SK-N-SH (cell line): ENCODE results near the gene TRRAP. TPM values are rescaled to one million over a fixed set of nuclear protein-coding genes. Genes with fewer than 3 reads are reported as not detected.

Source experiments
- CTCF ChIA-PET: fragments of 300-600, 350-600 bp; formaldehyde crosslinking; extraction: SDS; loops from one replicate; lab custom pipeline; 2021; lab: Yijun Ruan, JAX
- POLR2A ChIA-PET: fragments of 350-600 bp; sonication (Branson Sonifier 250); formaldehyde crosslinking; extraction: SDS; loops from one replicate; lab custom pipeline; 2020; ENCODE audit warnings: antibody characterized with exemption, inconsistent platforms; lab: Yijun Ruan, JAX
- DNase-seq: peaks from one replicate; pipeline ENCODE4 v3.0.0; 2012
- H2AFZ ChIP-seq: fragments of 200-600 bp; sonication (generic); 2 replicates; pipeline ENCODE4 v1.8.1; 2016; ENCODE audit warnings: antibody characterized with exemption, mild to moderate bottlenecking, low read depth
- H3F3A ChIP-seq: fragments of 200-600 bp; sonication (generic); replicated peaks from 2 replicates; pipeline ENCODE3; 2016; ENCODE audit warnings: antibody characterized with exemption, mild to moderate bottlenecking; ENCODE audit not compliant: insufficient read depth
- H3K27ac ChIP-seq, 2 experiments: fragments of 200-500 bp in 1 of 2; fragments of 200-600 bp in 1 of 2; sonication (Bioruptor generic) in 1 of 2; sonication (generic), shearing (Covaris generic) in 1 of 2; 2 replicates each; pipeline versions ENCODE4 v1.5.1 to v1.6.1; 2014 to 2016; ENCODE audit warnings: low read depth in 2 of 2, inconsistent platforms in 1 of 2, low read length in 1 of 2, mild to moderate bottlenecking in 1 of 2, mixed read lengths in 1 of 2
- H3K27me3 ChIP-seq: fragments of 200-600 bp; sonication (generic), shearing (Covaris generic); 2 replicates; pipeline ENCODE4 v1.6.1; 2016; ENCODE audit warnings: mixed run types; ENCODE audit not compliant: insufficient read depth
- H3K36me3 ChIP-seq, 2 experiments: fragments of 200-500 bp in 1 of 2; fragments of 200-600 bp in 1 of 2; sonication (Bioruptor generic) in 1 of 2; sonication (generic) in 1 of 2; replicated peaks in 1 of 2; 2 replicates each; pipeline versions ENCODE3 to v1.5.1; 2014 to 2016; ENCODE audit warnings: low read length in 1 of 2, mild to moderate bottlenecking in 1 of 2; ENCODE audit not compliant: insufficient read depth in 2 of 2, control insufficient read depth in 1 of 2
- H3K4me1 ChIP-seq, 2 experiments: fragments of 200-500 bp in 1 of 2; fragments of 200-600 bp in 1 of 2; sonication (Bioruptor generic) in 1 of 2; sonication (generic), shearing (Covaris generic) in 1 of 2; 2 replicates each; pipeline versions ENCODE4 v1.5.1 to v1.6.1; 2014 to 2016; ENCODE audit warnings: low read depth in 1 of 2, low read length in 1 of 2, mixed run types in 1 of 2; ENCODE audit not compliant: insufficient read depth in 2 of 2, control insufficient read depth in 1 of 2
- H3K4me2 ChIP-seq: fragments of 200-600 bp; sonication (generic), shearing (Covaris generic); 2 replicates; pipeline ENCODE4 v1.6.1; 2017; ENCODE audit warnings: mixed run types
- H3K4me3 ChIP-seq, 2 experiments: fragments of 200-500 bp in 1 of 2; fragments of 200-600 bp in 1 of 2; sonication (Bioruptor generic) in 1 of 2; sonication (generic), shearing (Covaris generic) in 1 of 2; 2 replicates each; pipeline versions ENCODE4 v1.5.1 to v1.8.1; 2014 to 2016; ENCODE audit warnings: low read depth in 2 of 2, inconsistent platforms in 1 of 2, low read length in 1 of 2, mild to moderate bottlenecking in 1 of 2, mixed read lengths in 1 of 2, moderate library complexity in 1 of 2
- H3K79me2 ChIP-seq: fragments of 200-600 bp; sonication (generic); 2 replicates; pipeline ENCODE4 v1.8.1; 2017; ENCODE audit warnings: mild to moderate bottlenecking; ENCODE audit not compliant: insufficient read depth
- H3K9ac ChIP-seq: fragments of 200-600 bp; sonication (generic); 2 replicates; pipeline ENCODE4 v1.6.1; 2017; ENCODE audit warnings: mixed run types
- H3K9me2 ChIP-seq: fragments of 200-600 bp; sonication (generic); 2 replicates; pipeline ENCODE4 v1.6.1; 2017; ENCODE audit warnings: mixed run types
- H3K9me3 ChIP-seq: fragments of 200-600 bp; sonication (generic); 2 replicates; pipeline ENCODE4 v1.6.1; 2017; ENCODE audit warnings: mixed run types, mild to moderate bottlenecking, moderate library complexity
- H4K20me1 ChIP-seq: fragments of 200-600 bp; sonication (generic); 2 replicates; pipeline ENCODE4 v1.6.1; 2017; ENCODE audit warnings: mild to moderate bottlenecking, mixed run types; ENCODE audit not compliant: insufficient read depth
- CHD2 ChIP-seq: fragments of 150-350 bp; IDR thresholded peaks from 2 replicates; pipeline ENCODE4 v1.6.1; 2018; ENCODE audit warnings: low read length; ENCODE audit not compliant: partially characterized antibody
- CTCF ChIP-seq: fragments of 200-600 bp; sonication (generic); IDR thresholded peaks from 2 replicates; pipeline ENCODE4 v1.6.1; 2017; ENCODE audit warnings: antibody characterized with exemption, mild to moderate bottlenecking, moderate library complexity
- ELF1 ChIP-seq: IDR thresholded peaks from 2 replicates; pipeline ENCODE4 v1.4.0; 2012
- FOSL2 ChIP-seq: IDR thresholded peaks from 2 replicates; pipeline ENCODE4 v1.4.0; 2012; ENCODE audit warnings: low read depth, mild to moderate bottlenecking, moderate library complexity, borderline replicate concordance
- FOXM1 ChIP-seq: IDR thresholded peaks from 2 replicates; pipeline ENCODE4 v1.4.0; 2012; ENCODE audit warnings: low read depth, mild to moderate bottlenecking
- GATA2 ChIP-seq: sonication (generic); formaldehyde crosslinking; IDR thresholded peaks from 2 replicates; pipeline ENCODE4 v1.5.0; 2020; ENCODE audit warnings: mild to moderate bottlenecking, missing genetic modification reagents
- MXI1 ChIP-seq: IDR thresholded peaks from 2 replicates; pipeline ENCODE4 v1.6.1; 2012; ENCODE audit warnings: mild to moderate bottlenecking, low read depth, low read length, improper control_type of control experiment
- NFIC ChIP-seq: IDR thresholded peaks from 2 replicates; pipeline ENCODE4 v1.4.0; 2012; ENCODE audit warnings: borderline replicate concordance
- SIN3A ChIP-seq: IDR thresholded peaks from 2 replicates; pipeline ENCODE4 v1.6.1; 2012; ENCODE audit warnings: low read depth, mild to moderate bottlenecking, low read length, moderate library complexity, borderline replicate concordance
- TAF1 ChIP-seq: IDR thresholded peaks from 2 replicates; pipeline ENCODE4 v1.6.1; 2012; ENCODE audit warnings: low read depth, mild to moderate bottlenecking, low read length, moderate library complexity, borderline replicate concordance
- USF1 ChIP-seq: IDR thresholded peaks from 2 replicates; pipeline ENCODE4 v1.4.0; 2012; ENCODE audit warnings: low read depth, borderline replicate concordance
- YY1 ChIP-seq: IDR thresholded peaks from 2 replicates; pipeline ENCODE4 v1.4.0; 2012; ENCODE audit warnings: low read depth, mild to moderate bottlenecking
- WGBS: methylation state at CpG from one replicate; pipeline ENCODE4 v1.1.6; 2017; ENCODE audit warnings: low lambda C conversion rate; 5-methylcytosine and 5-hydroxymethylcytosine counted together
- polyA plus RNA-seq, 3 experiments: library from polyadenylated mRNA; depleted of rRNA; stranded (reverse); fragments of >200 nt; gene quantifications; 2 replicates each; pipeline ENCODE4 v1.2.3, GENCODE V29; 2012
- TF ChIP-seq, protein P1 (sequence below): IDR thresholded peaks from 2 replicates; pipeline ENCODE4 v1.4.0; 2012; ENCODE audit warnings: low read depth, borderline replicate concordance
- TF ChIP-seq, protein P2 (sequence below): IDR thresholded peaks from 2 replicates; pipeline ENCODE4; 2012

The TRRAP gene
- polyA plus RNA-seq, 1 of the 3 experiments (the other 2 are of a cell fraction): 24.9 TPM

- Histone ChIP-seq H3K9me2 (no peaks in the 10 kb centered on the region), H2AFZ (no peak overlapping the region), H3K4me1 (peaks cover 0 to 2% of the 10 kb centered on the region in 2 experiments; a peak in 1 of 4 replicates), H4K20me1 (no peaks in the 10 kb centered on the region), H3K27me3 (no peaks in the 10 kb centered on the region), H3K4me2 (no peak overlapping the region), H3K79me2 (no peaks in the 10 kb centered on the region), H3K4me3 (no peak overlapping the region), H3F3A (peaks cover 4% of the 10 kb centered on the region), H3K27ac (no peak overlapping the region), H3K9me3 (no peaks in the 10 kb centered on the region), H3K36me3 (peaks cover 49 to 89% of the 10 kb centered on the region in 2 experiments), H3K9ac (no peak overlapping the region)
- 95% methylated on average over 19 of the region's 20 CpGs for WGBS
- ChIA-PET CTCF (interaction anchor here (1.3 kb wide), 1 partner anchor 22 kb away, joined by 3 read pairs; no protein-coding TSS in a partner anchor), POLR2A (no interaction called here)
- TF ChIP-seq, protein P1, sequence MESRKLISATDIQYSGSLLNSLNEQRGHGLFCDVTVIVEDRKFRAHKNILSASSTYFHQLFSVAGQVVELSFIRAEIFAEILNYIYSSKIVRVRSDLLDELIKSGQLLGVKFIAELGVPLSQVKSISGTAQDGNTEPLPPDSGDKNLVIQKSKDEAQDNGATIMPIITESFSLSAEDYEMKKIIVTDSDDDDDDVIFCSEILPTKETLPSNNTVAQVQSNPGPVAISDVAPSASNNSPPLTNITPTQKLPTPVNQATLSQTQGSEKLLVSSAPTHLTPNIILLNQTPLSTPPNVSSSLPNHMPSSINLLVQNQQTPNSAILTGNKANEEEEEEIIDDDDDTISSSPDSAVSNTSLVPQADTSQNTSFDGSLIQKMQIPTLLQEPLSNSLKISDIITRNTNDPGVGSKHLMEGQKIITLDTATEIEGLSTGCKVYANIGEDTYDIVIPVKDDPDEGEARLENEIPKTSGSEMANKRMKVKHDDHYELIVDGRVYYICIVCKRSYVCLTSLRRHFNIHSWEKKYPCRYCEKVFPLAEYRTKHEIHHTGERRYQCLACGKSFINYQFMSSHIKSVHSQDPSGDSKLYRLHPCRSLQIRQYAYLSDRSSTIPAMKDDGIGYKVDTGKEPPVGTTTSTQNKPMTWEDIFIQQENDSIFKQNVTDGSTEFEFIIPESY: no peak
- TF ChIP-seq MXI1: no peak
- no peak for TF ChIP-seq ELF1
- TF ChIP-seq YY1: no peak
- TF ChIP-seq FOXM1: no peak
- no peak for DNase-seq
These were observed 122.0 kb downstream of the TRRAP start for GRCh38 chr7:99000196-99000903.

DNA sequence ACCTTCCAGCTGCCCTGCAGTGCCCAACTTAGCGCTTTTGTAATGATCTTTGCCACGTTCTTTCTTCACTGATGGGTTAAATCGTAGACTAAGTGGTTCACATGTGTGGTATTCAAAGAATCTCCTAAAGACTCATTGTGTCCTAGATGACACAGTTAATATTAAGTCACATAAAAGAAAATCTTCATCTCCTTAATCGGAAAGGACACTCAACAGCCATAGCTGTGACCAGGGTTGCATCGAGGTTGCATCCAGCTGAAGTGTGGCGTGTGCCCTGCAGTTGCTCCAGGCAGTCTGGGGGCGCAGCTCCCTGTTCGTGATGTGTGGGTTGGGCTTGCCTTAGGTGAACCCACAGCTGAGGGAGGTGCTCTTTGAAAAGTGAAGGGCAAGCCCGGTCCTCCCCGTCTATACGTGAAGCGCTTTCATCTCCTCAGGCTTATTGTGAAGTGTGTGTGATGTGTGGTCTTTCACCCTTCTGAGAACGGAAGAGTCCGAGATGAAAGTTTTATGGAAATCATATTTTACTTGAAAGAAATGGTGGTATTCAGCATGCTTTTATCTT is 122.7 kb downstream of the TRRAP start:
- H3F3A ChIP-seq: peaks cover 4% of the 10 kb centered on the region
- no peak overlapping the region for H3K4me2 ChIP-seq
- peaks cover 0 to 2% of the 10 kb centered on the region in 2 experiments; a peak in 1 of 4 replicates for H3K4me1 ChIP-seq
- no peak overlapping the region for H2AFZ ChIP-seq
- WGBS: 95% methylated on average over 14 of the region's 14 CpGs
- TF ChIP-seq SIN3A (no peak), CHD2 (no peak), MXI1 (no peak), GATA2 (CRISPR knock-in tag) (no peak), FOXM1 (no peak), CTCF (no peak), USF1 (no peak), FOSL2 (no peak), TAF1 (no peak), NFIC (no peak)
- TF ChIP-seq, protein P2, sequence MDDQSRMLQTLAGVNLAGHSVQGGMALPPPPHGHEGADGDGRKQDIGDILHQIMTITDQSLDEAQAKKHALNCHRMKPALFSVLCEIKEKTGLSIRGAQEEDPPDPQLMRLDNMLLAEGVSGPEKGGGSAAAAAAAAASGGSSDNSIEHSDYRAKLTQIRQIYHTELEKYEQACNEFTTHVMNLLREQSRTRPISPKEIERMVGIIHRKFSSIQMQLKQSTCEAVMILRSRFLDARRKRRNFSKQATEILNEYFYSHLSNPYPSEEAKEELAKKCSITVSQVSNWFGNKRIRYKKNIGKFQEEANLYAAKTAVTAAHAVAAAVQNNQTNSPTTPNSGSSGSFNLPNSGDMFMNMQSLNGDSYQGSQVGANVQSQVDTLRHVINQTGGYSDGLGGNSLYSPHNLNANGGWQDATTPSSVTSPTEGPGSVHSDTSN: no peak
- H3K79me2 ChIP-seq: no peaks in the 10 kb centered on the region
- H3K9me3 ChIP-seq: no peaks in the 10 kb centered on the region
- no peaks in the 10 kb centered on the region for H3K9me2 ChIP-seq
- ChIA-PET POLR2A (no interaction called here), CTCF (interaction anchor here (1.3 kb wide), 1 partner anchor 23 kb away, joined by 3 read pairs; no protein-coding TSS in a partner anchor)
- no peaks in the 10 kb centered on the region for H3K27me3 ChIP-seq
- no peak overlapping the region for H3K27ac ChIP-seq
- H3K9ac ChIP-seq: no peak overlapping the region
- DNase-seq: no peak
- peaks cover 55 to 89% of the 10 kb centered on the region in 2 experiments for H3K36me3 ChIP-seq
- H4K20me1 ChIP-seq: no peaks in the 10 kb centered on the region
- H3K4me3 ChIP-seq: no peak overlapping the region
